HG03439 (cell line): Measurements from ENCODE around the gene SLIT3.

ENCODE experiments used
- ATAC-seq: cut with Tn5 transposase; IDR thresholded peaks from one replicate; pipeline ENCODE4 v1.9.1; 2021; ENCODE audit warnings: mild to moderate bottlenecking, moderate library complexity; ENCODE audit not compliant: unreplicated experiment

The SLIT3 gene

GRCh38 chr5:168976311-168976970, 324.5 kb downstream of the SLIT3 start:
- no peak for ATAC-seq

- no peak for ATAC-seq
Measured at GRCh38 chr5:168975331-168975730, 325.6 kb downstream of the SLIT3 start.

- ATAC-seq, result no peak
Measured at GRCh38 chr5:168974082-168974481, 326.9 kb downstream of the SLIT3 start.

- ATAC-seq, result no peak
Measured at GRCh38 chr5:168972731-168973130, 328.2 kb downstream of the SLIT3 start.

- no peak for ATAC-seq
Measured at GRCh38 chr5:168971100-168971499, 329.8 kb downstream of the SLIT3 start.

GRCh38 chr5:168969326-168969886, 331.5 kb downstream of the SLIT3 start:
- no peak for ATAC-seq

DNA sequence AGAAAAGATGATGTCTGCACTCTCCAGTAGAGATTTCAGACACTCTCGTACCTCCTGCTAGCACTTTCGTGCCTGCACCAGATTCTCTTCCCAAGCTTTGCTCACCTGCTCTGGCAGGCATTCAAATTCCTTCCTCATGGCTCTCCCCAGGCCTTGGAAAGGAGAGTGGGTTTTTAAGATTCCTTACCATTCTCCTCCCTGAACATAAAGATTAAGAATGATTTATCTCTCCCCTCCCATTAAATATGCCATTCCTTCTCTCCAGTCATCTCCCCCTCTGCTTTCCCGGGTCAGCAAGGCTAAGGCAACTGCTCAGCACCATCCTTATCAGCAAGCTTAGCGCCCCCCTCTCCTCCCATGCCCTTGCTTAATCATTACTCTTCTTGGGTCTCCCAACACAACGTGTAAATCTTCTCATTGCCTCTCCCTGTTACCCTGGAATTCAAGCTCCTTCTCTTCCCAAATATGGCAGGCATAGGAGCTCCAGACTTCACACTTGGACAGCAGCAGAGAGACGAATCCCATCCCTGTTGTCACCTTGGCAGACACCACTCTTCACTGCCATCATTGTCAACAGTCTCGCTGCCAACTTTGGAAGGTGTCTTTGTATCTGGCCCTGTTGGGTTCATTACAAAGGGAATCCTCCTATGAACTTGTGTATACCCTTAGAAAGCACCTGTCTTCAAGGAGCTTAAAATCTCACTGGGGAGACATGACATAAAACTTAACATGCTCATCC, 332.9 kb downstream of the SLIT3 start:
- ATAC-seq, result no peak

GRCh38 chr5:168965638-168966037, 335.3 kb downstream of the SLIT3 start:
- ATAC-seq, result no peak

DNA sequence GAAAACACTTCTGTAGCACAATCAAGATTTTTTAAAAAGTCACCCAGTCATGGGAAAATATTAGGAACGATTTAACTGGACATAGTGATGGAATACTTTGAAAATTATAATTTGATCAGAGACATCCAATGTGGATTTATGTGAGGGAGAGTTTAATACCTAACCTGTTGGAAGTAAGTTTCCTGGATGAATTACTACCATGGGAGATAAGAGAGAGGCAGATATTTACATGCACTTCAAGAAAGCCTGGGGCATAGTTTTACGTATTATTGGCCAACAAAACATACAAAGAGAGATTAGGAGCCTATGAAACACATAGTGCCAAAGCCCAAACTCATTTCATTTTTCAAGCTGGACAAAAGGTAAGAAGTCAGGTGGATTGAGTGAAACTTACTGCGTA, 336.8 kb downstream of the SLIT3 start:
- no peak for ATAC-seq

- ATAC-seq, result no peak
Measured at GRCh38 chr5:168962306-168962705, 338.6 kb downstream of the SLIT3 start.

DNA sequence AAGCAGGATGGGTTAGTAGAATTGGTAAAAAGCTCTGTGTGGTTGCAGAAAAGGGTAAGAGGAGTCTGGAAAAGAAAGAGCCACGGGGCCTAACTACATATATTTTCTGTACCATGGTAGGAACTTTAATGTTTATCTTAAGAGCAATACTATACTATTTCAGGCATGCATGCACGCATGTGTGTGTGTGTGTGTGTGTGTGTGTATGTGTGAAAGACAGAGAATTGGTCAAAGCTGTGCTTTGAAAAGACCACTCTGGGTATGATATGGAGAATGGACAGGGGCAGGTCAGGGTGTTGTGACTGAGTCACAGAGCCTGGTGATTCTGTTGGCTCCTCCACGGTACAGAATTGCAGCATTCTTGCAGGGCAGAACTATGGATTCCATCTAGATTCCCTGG, 339.3 kb downstream of the SLIT3 start:
- ATAC-seq, result no peak

DNA sequence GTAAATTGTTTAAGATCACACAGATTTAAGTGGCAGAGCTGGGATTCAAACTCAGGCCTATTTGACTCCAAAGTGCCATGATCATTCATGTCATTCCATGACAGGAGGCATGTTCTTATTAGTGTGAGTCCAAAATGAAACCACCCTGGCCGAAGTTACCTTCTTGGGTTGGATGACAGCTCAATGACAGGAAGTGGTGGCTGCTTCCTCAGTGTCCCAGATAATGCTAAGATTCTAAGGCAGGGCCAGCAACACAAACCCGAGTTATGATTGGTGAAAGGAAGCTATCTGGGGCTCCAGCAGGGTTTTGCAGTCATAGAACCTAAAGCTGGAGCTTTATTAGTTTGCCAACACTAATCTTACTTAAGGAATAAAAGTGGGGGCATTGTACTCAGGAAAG, 340.4 kb downstream of the SLIT3 start:
- ATAC-seq, result no peak

GRCh38 chr5:168953351-168953750, 347.6 kb downstream of the SLIT3 start:
- ATAC-seq, result no peak

DNA sequence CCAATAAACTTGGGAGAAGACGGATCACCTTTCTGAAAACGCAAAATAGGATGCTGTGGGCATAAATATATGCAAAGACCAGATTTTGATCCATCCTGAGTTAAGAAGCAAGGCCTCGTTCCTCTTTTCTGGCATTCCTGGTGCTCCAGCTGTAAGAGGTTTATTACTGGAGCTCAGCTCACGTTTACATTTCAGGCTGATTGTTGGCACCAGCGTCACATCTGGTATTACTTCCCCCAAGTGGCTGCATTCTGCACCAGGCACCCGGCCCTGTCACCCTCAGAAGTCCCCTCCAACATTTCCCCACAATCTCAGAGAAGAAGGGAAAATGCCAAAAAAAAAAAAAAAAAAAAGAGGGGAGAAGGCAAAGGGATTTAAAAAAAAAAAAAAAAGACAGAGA, 348.7 kb downstream of the SLIT3 start:
- ATAC-seq, result no peak

DNA sequence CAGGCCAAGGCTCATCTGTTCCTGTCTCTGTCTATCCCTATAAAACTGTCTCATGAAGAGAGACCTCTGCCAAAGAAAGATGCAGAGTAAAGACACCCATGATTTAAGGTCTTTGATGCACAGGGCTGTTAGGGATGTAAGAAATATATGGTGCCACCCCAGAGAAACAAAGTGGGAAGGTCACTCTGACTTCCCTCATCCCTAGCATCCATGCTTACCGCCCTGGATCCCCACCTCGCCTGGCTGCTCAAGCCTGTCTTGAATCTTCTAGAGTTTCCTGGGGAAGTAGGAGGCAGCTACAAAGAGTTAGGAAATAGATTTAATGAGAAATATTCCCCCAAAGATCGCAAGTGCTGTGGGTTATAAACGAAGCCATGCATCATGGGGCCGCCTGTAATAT, 349.2 kb downstream of the SLIT3 start:
- ATAC-seq, result no peak

DNA sequence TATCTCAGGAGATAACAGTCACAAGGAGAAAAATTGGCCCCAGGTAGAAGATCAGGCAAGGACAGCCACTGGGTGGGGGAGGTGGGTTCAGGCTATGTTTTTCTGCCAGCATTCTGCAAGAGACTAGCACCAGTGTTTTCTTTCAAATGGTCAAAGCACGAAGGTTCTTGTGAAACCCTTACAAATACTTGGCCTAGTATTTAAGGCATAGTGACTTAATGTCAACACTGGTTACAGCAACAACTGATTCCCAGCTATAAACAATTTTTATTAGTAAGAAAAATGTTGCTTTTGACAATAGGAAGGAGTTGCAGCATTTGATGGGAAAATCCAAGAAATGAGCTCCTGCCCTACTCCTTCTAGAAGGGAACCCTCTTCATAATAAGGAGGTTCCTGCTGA, 349.6 kb downstream of the SLIT3 start:
- no peak for ATAC-seq

DNA sequence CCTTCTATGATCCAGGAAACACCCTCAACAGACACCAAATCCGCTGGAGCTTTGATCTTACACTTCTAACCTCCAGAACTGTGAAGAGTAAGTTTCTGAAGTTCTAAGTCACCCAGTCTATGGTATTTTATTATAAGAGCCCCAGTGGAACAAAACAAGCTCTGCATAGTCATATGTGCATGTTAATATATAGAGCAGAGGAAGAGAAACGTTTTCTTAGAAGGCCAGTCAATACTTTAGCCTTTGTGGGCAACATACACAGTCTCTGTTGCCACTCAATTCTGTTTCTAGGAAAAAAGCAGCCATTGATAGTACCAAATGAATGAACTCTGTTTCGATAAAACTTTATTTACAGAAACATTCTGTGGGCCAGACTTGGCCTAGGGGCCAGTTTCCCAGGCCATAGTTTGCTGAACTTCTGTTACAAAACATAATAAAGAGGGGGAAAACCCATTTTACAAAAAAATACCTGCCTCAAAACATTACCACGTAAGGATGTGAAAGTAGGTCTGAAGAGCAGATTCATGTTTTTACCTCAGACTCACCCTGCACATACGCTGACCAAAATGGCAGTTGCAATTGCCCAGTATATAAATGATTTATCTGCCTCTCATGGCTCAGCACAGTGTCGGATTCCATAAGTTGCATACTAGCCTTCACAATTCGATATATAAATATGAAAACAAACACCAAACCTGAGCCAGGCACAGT, 350.5 kb downstream of the SLIT3 start:
- ATAC-seq, result peak; percentile 65

GRCh38 chr5:168948746-168949145, 352.2 kb downstream of the SLIT3 start:
- ATAC-seq, result no peak

GRCh38 chr5:168947212-168947868, 353.6 kb downstream of the SLIT3 start:
- peak; percentile 65 for ATAC-seq

GRCh38 chr5:168946363-168946762, 354.6 kb downstream of the SLIT3 start:
- ATAC-seq, result no peak

- no peak for ATAC-seq
Measured at GRCh38 chr5:168944004-168944403, 356.9 kb downstream of the SLIT3 start.
